ENCODE results near the gene CRYBA2.

- TF ChIP-seq CTCF (IDR thresholded peaks at IDR 0.05; ENCODE audit: extremely low read depth in 1 of 2, insufficient read depth in 1 of 2, low read depth in 1 of 2, low read length in 2 of 2) (no peak), POLR2AphosphoS5 (IDR thresholded peaks at IDR 0.05; ENCODE audit: insufficient read depth, low read depth, low read length) (no peak)
These were observed 10.5 kb downstream of the CRYBA2 start for GRCh38 chr2:218982586-218983262.
